Rectal smooth muscle tissue (tissue), 1 donor: ENCODE results near the gene PPP1R14C.

Experiments
- H3K27ac ChIP-seq: one replicate; pipeline ENCODE4 v1.7.0; 2013; ENCODE audit warnings: low read depth, low read length, inconsistent platforms
- H3K27me3 ChIP-seq: one replicate; pipeline ENCODE4 v1.7.0; 2013; ENCODE audit warnings: low read length; ENCODE audit not compliant: control insufficient read depth, insufficient read depth
- H3K36me3 ChIP-seq: one replicate; pipeline ENCODE4 v1.7.0; 2013; ENCODE audit warnings: low read length; ENCODE audit not compliant: control insufficient read depth, insufficient read depth
- H3K4me1 ChIP-seq: one replicate; pipeline ENCODE4 v1.7.0; 2013; ENCODE audit warnings: low read length; ENCODE audit not compliant: control insufficient read depth, insufficient read depth
- H3K4me3 ChIP-seq: one replicate; pipeline ENCODE4 v1.7.0; 2013; ENCODE audit warnings: low read length
- H3K9ac ChIP-seq: one replicate; pipeline ENCODE4 v1.7.0; 2013; ENCODE audit warnings: low read length

The PPP1R14C gene

DNA sequence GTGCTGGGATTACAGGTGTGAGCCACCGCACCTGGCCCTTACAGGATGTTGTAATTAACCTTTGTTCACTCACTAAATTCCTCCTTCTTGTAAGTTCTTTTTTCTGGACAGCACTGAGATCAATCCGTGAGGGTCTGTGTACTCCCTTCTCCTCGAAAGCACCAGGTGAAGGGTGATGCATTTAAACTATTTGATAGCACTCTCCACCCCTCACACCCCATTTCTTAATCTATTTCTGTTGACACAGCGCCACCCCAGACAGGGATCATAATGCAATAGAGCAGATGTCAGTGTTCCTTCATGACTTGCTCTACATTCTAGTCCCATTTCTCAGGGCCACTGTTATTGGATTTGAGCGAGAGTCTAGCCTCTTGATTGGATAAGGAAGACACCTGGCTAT lies 46.3 kb downstream of the PPP1R14C start:
- Histone ChIP-seq H3K4me3 (no peak overlapping the region), H3K27me3 (no peaks in the 10 kb centered on the region), H3K36me3 (no peaks in the 10 kb centered on the region), H3K9ac (no peak overlapping the region), H3K27ac (no peak overlapping the region), H3K4me1 (no peaks in the 10 kb centered on the region)

- H3K4me3 ChIP-seq = no peak overlapping the region
- no peaks in the 10 kb centered on the region for H3K27me3 ChIP-seq
- H3K4me1 ChIP-seq = peaks cover 5% of the 10 kb centered on the region
- no peaks in the 10 kb centered on the region for H3K36me3 ChIP-seq
- no peak overlapping the region for H3K9ac ChIP-seq
- H3K27ac ChIP-seq = no peak overlapping the region
These were observed 49.0 kb downstream of the PPP1R14C start for GRCh38 chr6:150191809-150192208.

DNA sequence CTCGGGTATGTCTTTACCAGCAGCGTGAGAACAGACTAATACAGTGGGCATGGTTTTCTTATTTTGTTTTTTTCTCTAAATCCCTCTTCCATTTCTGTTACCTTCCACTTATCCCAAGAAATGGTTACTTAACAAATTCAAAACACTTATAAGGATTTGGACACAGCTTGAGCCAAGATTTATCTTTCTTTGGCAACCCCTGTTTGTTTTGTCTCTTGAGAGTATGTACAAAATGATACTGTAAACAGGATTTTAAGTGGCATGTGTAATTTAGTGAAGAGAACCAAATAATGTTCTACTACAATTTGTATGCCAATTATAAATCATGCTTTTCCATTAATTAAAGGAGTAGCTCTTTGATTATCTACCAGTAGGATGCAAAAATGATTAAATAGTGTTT lies 51.4 kb downstream of the PPP1R14C start:
- Histone ChIP-seq H3K4me3 (no peak overlapping the region), H3K36me3 (no peaks in the 10 kb centered on the region), H3K4me1 (peaks cover 6% of the 10 kb centered on the region), H3K9ac (no peak overlapping the region), H3K27me3 (no peaks in the 10 kb centered on the region), H3K27ac (no peak overlapping the region)

DNA sequence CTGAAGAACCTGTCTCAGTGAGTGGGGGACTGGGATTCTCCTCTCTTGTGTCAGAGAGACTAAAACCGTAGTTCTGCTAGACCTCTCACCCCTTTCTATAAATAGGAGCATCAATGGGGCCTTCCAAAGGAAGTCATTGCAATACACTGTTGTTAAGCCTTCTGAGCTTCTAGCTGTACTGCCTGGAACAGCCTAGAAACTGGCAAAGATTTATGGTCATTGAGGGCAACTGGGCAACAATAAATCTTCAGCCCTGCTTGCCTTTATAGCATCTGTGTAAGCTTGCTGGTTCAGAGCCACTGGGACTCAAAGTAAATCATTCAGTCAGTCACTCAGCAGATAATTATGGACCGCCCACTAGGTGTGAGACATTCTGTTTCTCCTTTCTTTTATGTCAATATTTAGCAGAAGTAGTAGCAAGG lies 53.2 kb downstream of the PPP1R14C start:
- Histone ChIP-seq H3K36me3 (no peaks in the 10 kb centered on the region), H3K27ac (no peak overlapping the region), H3K27me3 (no peaks in the 10 kb centered on the region), H3K9ac (no peak overlapping the region), H3K4me3 (no peak overlapping the region), H3K4me1 (peaks cover 6% of the 10 kb centered on the region)

- Histone ChIP-seq H3K27ac (peak overlapping the region; percentile 17), H3K4me1 (peaks cover 6% of the 10 kb centered on the region), H3K27me3 (no peaks in the 10 kb centered on the region), H3K9ac (no peak overlapping the region), H3K4me3 (no peak overlapping the region), H3K36me3 (no peaks in the 10 kb centered on the region)
These were observed 54.3 kb downstream of the PPP1R14C start for GRCh38 chr6:150196942-150197745.

GRCh38 chr6:150198532-150198931 lies 55.7 kb downstream of the PPP1R14C start:
- H3K9ac ChIP-seq = no peak overlapping the region
- H3K4me3 ChIP-seq = no peak overlapping the region
- peaks cover 6% of the 10 kb centered on the region for H3K4me1 ChIP-seq
- H3K27ac ChIP-seq = no peak overlapping the region
- H3K27me3 ChIP-seq = no peaks in the 10 kb centered on the region
- H3K36me3 ChIP-seq = no peaks in the 10 kb centered on the region

DNA sequence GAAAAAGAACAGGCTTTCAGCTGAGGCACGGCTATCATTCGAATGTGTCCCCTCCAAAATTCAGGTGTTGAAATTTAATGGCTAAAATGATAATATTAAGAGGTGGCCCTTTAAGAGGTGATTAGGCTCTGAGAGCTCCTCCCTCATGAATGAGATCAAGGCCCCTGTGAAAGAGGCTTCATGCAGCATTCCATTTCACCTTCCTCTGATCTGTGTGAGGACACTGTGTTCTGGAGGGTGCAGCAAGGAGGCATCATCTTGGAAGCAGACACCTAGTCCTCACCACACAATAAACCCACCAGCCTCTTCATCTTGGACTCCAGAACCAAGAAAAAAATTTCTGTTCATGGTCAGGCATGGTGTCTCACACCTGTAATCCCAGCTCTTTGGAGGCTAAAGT lies 56.4 kb downstream of the PPP1R14C start:
- Histone ChIP-seq H3K27me3 (no peaks in the 10 kb centered on the region), H3K4me3 (no peak overlapping the region), H3K4me1 (peaks cover 6% of the 10 kb centered on the region), H3K9ac (no peak overlapping the region), H3K36me3 (no peaks in the 10 kb centered on the region), H3K27ac (no peak overlapping the region)

GRCh38 chr6:150200428-150201100 lies 57.7 kb downstream of the PPP1R14C start:
- no peak overlapping the region for H3K27ac ChIP-seq
- H3K4me1 ChIP-seq = peaks cover 6% of the 10 kb centered on the region
- H3K27me3 ChIP-seq = no peaks in the 10 kb centered on the region
- no peak overlapping the region for H3K9ac ChIP-seq
- no peak overlapping the region for H3K4me3 ChIP-seq
- no peaks in the 10 kb centered on the region for H3K36me3 ChIP-seq

DNA sequence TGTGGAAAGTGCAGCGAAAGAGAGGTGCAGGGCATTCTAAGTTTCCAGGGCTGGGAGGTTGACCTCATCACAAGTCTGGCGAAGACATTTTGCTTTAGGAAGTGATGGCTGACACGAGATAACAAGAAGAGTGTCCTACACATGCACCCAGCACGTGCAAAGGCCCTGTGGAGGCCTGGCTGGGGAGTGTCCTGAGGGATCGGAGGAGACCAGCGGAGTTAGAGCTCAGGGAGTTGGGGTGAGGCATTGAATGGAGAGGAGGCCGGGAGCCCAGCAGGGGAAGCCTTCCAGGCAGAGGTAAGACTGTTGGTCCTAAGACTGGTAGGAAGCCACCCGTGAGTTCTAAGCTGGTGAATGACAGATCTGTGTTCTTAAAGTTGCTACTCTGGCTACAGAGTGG lies 58.4 kb downstream of the PPP1R14C start:
- H3K27me3 ChIP-seq = no peaks in the 10 kb centered on the region
- peaks cover 6% of the 10 kb centered on the region for H3K4me1 ChIP-seq
- H3K4me3 ChIP-seq = no peak overlapping the region
- no peak overlapping the region for H3K9ac ChIP-seq
- H3K36me3 ChIP-seq = no peaks in the 10 kb centered on the region
- no peak overlapping the region for H3K27ac ChIP-seq

- H3K27me3 ChIP-seq = no peaks in the 10 kb centered on the region
- no peaks in the 10 kb centered on the region for H3K36me3 ChIP-seq
- H3K27ac ChIP-seq = no peak overlapping the region
- H3K9ac ChIP-seq = no peak overlapping the region
- H3K4me1 ChIP-seq = peaks cover under 1% of the 10 kb centered on the region
- H3K4me3 ChIP-seq = no peak overlapping the region
These were observed 59.0 kb downstream of the PPP1R14C start for GRCh38 chr6:150201772-150202329.

GRCh38 chr6:150202404-150202803 lies 59.6 kb downstream of the PPP1R14C start:
- H3K27ac ChIP-seq = no peak overlapping the region
- no peak overlapping the region for H3K4me3 ChIP-seq
- H3K4me1 ChIP-seq = no peaks in the 10 kb centered on the region
- H3K9ac ChIP-seq = no peak overlapping the region
- H3K36me3 ChIP-seq = no peaks in the 10 kb centered on the region
- H3K27me3 ChIP-seq = no peaks in the 10 kb centered on the region

DNA sequence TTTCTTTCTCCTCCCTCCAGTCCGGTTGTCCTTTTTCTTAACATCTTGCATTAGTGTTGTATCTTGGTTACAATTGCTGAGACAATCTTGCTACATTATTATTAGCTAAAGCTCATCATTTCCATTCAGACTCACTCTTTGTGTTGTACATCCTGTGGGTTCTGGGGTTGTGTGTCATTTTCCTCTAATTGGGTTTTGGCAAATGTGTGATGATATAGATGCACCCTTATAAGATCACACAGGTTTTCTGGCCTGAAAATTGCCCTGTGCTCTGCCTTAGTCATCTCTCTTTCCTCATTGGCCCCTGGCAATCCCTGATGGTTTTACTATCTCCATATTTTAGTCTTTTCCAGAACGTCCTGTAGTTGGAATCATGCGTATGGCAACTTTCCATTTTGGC lies 60.1 kb downstream of the PPP1R14C start:
- no peaks in the 10 kb centered on the region for H3K27me3 ChIP-seq
- H3K27ac ChIP-seq = no peak overlapping the region
- H3K9ac ChIP-seq = no peak overlapping the region
- H3K4me1 ChIP-seq = no peaks in the 10 kb centered on the region
- no peaks in the 10 kb centered on the region for H3K36me3 ChIP-seq
- no peak overlapping the region for H3K4me3 ChIP-seq
